Bronchial epithelial cell (primary cell): ENCODE measurements around the gene SPC24. TPM values are rescaled to one million over a fixed set of nuclear protein-coding genes. Genes with fewer than 3 reads are reported as not detected.
A peak's percentile ranks its signal among the peaks of the same experiment; 100 is the strongest.

Experiments
- DNase-seq: peaks from one replicate; pipeline ENCODE4 v3.0.0-alpha.2; 2010; ENCODE audit warnings: low read depth
- FAIRE-seq: peaks from 2 replicates; lab custom pipeline; 2011; peaks lifted over from hg19 to GRCh38; lab: Jason Lieb, UNC
- H3K27me3 ChIP-seq: 2 replicates; pipeline ENCODE4 v1.5.1; 2011; ENCODE audit warnings: low read length; ENCODE audit not compliant: control insufficient read depth, insufficient read depth
- H3K36me3 ChIP-seq: 2 replicates; pipeline ENCODE4 v1.5.1; 2011; ENCODE audit warnings: low read length; ENCODE audit not compliant: control insufficient read depth, insufficient read depth
- H3K4me3 ChIP-seq: 2 replicates; pipeline ENCODE4 v1.5.1; 2011; ENCODE audit warnings: mild to moderate bottlenecking, low read depth, low read length, control low read depth
- total RNA-seq: library from RNA; depleted of rRNA; stranded (reverse); fragments of >200 nt; gene quantifications from 2 replicates; pipeline ENCODE4 v1.2.1, GENCODE V29; 2014
- TF ChIP-seq, protein P1 (sequence below): IDR thresholded peaks from 2 replicates; pipeline ENCODE4 v1.5.1; 2011; ENCODE audit warnings: mild to moderate bottlenecking, moderate library complexity, low read length, control low read depth, inconsistent platforms; ENCODE audit not compliant: insufficient read depth, severe bottlenecking

The SPC24 gene
- total RNA-seq, 1 donor from 2014 or later = 1.6 TPM

DNA sequence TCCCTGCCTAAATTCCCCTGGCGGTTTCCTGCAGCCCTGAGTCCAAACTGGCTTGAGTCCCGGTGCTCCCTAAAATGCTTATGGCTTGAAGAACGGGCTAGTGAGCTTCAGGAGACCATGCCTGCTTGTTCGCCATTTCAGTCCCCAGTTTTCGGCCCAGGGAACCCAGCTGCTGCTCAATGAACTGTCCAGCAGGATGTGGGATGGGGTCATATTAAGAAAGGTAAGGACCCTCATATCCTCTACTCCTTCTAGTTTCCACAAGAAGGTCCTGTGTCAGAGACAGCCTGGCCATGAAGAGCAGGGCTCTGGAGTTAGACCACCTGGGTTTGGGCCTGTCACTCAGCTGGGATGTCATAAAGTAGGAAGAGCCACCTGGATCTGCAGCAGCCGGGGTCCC lies 17.0 kb upstream of the SPC24 start:
- Histone ChIP-seq H3K36me3 (peaks cover 6% of the 10 kb centered on the region), H3K4me3 (no peak overlapping the region), H3K27me3 (no peaks in the 10 kb centered on the region)
- no peak for DNase-seq
- TF ChIP-seq, protein P1, sequence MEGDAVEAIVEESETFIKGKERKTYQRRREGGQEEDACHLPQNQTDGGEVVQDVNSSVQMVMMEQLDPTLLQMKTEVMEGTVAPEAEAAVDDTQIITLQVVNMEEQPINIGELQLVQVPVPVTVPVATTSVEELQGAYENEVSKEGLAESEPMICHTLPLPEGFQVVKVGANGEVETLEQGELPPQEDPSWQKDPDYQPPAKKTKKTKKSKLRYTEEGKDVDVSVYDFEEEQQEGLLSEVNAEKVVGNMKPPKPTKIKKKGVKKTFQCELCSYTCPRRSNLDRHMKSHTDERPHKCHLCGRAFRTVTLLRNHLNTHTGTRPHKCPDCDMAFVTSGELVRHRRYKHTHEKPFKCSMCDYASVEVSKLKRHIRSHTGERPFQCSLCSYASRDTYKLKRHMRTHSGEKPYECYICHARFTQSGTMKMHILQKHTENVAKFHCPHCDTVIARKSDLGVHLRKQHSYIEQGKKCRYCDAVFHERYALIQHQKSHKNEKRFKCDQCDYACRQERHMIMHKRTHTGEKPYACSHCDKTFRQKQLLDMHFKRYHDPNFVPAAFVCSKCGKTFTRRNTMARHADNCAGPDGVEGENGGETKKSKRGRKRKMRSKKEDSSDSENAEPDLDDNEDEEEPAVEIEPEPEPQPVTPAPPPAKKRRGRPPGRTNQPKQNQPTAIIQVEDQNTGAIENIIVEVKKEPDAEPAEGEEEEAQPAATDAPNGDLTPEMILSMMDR = no peak
- no peak for FAIRE-seq

DNA sequence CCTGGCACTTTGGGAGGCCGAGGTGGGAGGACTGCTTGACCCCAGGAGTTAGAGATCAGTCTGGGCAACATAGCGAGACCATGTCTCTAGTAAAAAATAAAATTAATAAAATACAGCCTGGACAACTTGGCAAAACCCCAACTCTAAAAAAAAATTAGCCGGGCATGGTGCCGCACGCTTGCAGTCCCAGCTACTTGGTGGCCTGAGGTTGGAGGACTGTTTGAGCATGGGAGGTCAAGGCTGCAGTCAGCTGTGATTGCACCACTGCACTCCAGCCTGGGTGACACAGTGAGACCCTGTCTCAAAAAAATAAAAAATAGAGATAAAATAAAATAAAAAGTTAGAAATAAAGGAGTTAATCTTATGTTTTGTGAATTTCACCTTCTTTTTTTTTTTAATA lies 15.6 kb upstream of the SPC24 start:
- Histone ChIP-seq H3K27me3 (no peaks in the 10 kb centered on the region), H3K36me3 (peaks cover 5% of the 10 kb centered on the region), H3K4me3 (no peak overlapping the region)
- DNase-seq (no peak), FAIRE-seq (no peak)
- TF ChIP-seq, protein P1 = no peak

DNA sequence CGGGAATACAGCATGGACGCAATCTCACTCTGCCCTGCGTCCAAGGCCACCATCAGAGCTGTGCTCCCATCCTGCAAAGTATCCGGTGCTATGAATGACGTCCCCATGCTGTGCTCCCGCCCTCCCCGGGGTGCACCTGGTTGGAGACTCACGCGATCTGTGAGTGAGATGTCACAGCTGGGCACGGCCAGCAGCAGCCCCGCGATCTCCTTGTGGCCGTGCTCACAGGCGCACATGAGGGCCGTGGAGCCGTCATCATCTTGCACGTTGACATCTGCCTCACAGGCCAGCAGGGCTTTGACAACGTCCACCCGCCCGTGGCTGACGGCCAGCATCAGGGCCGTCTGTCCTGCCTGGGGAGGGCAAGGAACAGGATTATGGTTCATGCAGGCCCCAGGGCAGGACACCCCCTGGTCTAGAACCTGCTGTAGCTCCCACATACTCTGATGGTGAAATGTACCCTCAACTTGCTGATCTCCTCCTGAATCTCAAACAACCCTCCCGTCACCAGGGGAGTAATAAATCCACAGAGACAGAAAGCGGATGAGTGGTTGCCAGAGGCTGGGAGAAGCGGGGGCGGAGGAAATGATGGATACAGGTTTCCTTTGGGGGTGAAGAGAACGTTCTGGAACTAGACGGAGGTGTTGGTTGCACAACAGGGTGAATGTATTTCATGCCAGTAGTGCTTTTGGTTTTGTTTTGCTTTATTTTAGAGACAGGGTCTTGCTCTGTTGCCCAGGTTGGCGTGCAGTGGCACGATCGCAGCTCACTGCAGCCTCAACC lies 14.5 kb upstream of the SPC24 start:
- peak; percentile 15 for DNase-seq
- H3K27me3 ChIP-seq = no peaks in the 10 kb centered on the region
- no peak overlapping the region for H3K4me3 ChIP-seq
- no peak for FAIRE-seq
- H3K36me3 ChIP-seq = peaks cover 5% of the 10 kb centered on the region
- TF ChIP-seq, protein P1 = no peak

DNA sequence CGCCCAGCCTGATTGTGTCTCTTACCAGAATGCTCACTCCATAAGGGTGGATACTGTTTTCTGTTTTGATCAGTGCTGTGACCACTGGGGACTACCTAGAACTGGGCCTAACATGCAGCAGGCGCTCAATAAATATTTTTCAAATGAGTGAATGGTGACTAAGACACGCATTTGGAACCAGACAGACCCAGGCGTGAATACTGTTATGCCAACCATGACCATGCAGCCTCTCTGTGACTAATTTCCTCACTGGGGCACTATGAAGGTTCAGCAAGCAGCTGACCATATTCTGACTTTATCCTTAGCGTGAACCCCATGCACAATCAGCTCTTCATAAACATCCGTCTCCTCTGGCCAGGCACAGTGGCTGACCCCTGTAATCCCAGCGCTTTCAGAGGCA lies 13.0 kb upstream of the SPC24 start:
- FAIRE-seq = peak; percentile 100
- peaks cover 4% of the 10 kb centered on the region for H3K36me3 ChIP-seq
- no peaks in the 10 kb centered on the region for H3K27me3 ChIP-seq
- DNase-seq = peak; percentile 98
- TF ChIP-seq, protein P1 = no peak
- H3K4me3 ChIP-seq = no peak overlapping the region

DNA sequence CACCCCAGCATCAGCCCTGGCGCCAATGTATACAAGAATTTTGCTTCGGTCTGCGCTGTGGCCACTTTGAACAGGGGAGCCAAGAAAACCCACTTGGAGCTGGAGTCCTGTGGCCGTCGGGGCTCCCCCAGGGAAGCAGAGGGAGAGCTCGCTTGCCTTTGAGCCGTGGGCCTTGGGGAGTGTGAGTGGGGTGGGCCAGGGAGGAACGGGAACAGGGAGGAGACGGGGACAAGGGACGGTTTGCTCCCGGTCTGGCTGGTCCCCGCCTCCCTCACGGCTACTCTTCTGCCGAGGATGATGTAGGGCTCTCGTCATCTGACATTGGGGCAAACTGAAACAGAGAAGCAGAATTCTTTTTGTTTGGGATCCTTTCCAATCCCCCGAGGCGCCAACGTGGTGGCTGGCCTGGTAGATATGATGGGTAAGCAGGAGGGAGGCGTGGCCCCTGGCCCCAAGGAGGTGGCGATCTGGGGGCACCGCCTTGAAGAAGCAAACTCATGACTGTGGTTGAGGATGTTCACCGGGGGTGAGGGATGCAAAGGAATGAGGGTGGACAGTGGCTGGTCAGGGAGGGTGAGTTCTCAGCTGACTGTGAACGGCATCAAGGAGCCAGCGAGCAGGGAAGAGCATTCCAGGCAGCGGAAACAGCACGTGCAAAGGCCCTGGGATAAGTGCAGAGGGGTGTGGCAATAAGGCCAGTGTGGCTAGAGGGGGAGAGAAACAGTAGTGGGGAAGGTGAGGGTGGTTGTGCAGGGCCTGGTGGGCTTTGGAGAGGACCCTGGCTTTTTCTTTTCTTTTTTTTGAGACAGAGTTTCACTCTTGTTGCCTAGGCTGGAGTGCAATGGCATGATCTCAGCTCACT lies 10.9 kb upstream of the SPC24 start:
- Histone ChIP-seq H3K27me3 (no peaks in the 10 kb centered on the region), H3K36me3 (peaks cover 3% of the 10 kb centered on the region), H3K4me3 (no peak overlapping the region)
- DNase-seq (no peak), FAIRE-seq (no peak)
- TF ChIP-seq, protein P1 = no peak
